NCI-H345 treated with DMSO at 0.1 percent for 48 hours (cell line): ENCODE data around the gene NRROS.
"Not testable (repeated sequence)": the region's sequence is repeated elsewhere in the genome, so short reads cannot be mapped to it uniquely, and the experiment has no call there.

Experiments used
- DNase-seq: peaks from one replicate; lab custom pipeline; 2025; ENCODE audit not compliant: unreplicated experiment; lab: John Stamatoyannopoulos, UW

NRROS gene

DNA sequence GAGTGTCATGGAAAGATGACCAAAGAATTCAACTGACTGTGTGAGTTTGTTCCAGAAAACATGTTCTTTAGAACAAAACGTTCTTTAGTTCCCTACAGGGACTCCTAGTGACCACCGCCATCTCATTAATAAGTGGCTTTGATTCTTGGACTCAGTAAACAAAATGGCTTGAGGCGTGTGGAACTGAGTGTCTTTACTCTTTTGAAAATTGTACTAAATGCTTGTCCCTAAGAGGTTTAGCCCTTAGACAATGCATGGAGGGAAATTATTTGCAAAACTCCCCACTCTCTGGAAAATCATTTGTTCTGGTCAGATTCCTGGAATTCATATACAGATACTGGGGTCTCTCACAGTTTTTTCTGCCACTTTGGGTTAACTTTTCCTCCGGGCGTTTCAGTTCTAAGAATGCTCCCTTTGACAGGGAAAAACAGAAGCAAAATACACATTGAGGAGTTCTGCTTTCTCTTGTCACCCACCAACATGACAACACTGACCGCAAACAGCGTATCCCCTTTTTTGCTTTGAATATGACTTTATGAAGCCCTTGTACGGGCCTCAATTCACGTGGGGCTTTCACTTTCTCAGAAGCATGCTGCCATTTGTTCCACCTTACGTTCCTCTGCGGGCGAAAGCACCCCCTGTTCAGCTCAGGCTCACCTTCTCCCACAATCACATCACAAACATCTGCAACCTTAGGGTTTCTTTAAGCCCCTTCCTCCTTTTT, 15.3 kb upstream of the NRROS start:
- no peak for DNase-seq

DNA sequence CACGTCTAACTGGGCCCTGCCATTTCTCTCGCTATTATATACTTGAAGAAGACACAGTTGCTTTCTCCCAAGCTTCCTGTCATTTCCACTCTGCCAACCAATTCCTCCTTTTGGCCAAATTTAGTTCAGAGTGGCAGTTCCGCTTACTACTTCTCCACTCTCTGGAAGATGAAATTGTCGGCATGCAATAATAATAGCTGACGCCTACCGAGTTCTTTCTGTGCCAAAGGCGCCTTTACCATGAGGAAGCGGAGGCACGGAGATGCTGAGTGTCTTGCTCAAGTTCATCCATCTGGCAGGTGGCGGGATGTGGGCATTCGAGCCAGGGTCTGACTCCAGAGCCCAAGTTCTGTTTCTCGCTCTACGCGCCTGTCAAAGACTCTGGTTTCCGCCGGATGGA, 14.6 kb upstream of the NRROS start:
- DNase-seq, result no peak

DNA sequence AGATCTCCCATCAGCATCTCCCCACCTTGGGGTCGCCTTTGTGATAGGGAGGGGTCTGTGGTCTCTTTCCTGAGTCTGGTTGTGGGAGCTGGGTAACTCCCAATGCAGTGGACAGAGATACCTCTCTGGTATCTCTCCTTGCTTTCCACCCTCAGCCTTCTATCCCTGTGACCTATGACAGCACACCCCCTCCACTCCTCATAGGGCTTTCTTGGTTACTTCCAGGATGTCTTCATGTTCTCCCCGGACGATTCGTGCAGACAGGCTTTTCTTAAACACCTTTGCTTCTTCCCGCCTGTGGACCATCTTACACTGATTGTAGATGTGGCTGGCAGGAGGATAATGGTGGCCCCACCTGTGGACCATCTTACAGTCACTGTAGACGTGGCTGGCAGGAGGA, 14.2 kb upstream of the NRROS start:
- DNase-seq, result no peak

DNA sequence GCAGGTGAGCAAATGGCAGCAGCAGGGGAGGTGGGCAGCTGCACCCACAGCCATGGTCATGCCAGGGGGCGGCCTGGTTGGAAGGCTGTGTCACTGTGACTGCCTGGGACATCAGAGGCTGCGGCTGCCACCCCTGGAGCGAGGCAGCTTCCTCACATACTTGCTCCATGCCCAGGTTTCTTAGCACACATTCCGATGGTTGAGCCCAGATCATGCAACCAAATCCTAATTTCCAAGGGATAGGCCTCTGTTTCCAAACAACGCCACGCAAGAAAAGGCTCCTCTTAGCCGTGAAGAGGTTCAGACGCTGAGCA, 11.6 kb upstream of the NRROS start:
- no peak for DNase-seq

DNA sequence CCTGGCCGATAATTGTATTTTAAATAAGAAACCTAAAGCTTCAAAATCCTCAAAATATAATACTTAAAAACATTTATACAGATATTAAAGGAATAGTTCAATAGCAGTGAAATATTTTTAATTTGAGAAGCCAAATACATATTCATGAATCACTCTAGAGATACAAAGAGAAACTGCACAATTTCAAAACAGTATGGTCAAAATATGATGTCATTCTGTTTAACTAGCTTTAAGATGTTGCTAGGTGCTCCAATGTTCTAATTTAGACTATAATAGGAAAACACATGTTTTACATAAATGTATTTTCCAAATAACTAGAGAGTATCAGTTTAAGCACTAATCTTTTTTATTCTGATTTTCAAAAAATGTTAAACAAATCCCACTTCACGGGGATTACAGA, 10.3 kb upstream of the NRROS start:
- DNase-seq, result no peak

DNA sequence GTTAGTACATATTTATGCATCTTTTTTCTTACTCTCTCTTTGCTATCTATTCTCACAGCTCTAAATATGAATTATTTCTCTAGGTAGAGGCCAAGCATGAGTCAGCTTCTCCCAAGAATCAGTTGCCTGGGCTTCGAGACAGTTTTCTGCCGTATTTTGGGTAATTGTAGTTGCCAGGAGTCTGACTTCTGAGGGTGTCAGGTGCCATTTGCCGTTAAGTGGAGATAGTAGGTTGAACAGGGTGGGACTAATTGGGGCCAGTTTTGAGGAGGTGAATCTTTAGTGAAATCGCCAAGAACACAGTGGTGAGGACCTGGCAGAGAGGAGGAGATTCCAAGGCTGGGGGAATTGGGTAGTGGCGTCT, 7.8 kb upstream of the NRROS start:
- DNase-seq, result no peak

DNA sequence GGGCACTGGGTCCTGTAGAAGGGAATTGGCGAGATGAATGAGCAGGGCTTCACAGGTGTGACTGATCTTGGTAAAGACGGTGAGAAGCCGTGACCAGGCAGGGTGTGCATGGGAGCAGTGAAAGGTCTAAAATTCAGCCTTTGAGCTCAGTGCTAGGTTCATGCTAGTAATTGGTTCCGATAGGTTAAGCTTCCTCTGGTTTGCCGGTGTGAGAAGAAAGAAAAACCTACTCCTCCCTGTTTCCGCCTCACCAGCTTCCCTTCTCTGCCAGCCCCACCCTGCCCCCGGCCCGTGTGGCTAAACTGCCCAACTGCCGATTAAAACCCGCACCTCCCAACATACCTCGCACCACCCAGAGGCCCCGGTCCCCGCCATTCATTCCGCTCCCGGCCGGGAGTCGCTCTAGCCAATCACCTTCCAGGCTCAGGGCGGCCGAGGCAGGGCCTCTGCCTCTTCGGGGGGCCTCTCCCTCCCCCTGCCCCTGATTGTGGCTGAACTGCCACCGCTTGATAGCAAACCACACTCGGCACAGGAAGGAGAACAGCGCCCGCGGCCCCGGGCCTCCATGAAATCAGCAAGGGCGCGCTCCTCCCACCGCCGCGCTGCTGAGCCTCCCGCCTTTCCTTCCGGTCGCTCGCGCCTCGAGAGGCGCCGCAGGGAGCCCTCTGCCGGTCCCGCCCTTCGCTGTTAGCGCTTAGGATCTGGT, 7.3 kb upstream of the NRROS start:
- peak; percentile 80 for DNase-seq

DNA sequence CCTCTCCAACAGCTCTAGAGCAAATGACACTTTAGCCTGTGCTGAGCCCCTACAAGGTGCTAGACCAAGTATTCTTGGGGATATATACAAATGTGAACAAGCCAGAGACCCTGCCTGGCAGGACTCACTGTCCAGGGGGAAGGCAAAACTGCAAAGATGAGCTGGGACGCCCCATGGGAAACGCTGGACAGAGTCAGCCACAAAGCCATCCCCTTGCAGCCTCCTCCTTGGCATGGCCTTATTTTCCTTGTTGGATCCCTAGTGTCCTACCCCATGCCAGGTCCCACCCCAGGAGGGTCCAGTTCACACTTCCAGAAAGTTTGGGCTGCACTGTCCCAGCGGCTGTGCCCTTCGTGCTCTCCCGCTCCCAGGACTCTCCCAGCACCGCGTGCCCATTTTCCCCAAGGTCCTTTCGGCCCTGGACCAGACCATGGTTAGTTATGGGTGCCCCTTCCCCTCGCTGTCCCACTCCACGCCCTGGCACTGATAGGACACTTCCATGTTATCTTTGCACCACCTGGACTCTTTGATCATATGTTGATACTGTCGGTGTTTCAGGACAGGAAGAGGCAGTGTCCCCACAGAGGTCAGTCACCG, 5.8 kb upstream of the NRROS start:
- DNase-seq, result no peak

DNA sequence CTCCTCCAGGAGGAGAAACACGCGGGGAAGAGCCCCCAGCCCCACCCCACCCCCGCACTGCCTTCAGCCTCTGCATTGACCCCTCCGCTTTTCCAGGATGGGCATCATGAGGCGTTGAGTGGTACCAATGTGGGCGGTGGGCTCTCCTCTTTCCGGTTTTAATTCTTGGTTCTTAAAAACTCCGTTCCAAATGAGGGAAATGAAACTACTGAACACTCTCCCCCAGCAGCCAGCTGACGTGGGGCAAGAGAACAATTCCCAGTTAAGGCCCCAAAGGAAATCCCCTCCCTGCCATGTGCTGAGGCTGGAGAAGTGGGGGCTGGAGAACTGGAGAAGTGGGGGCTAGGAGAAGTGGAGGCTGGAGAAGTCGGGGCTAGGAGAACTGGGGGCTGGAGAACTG, 5.3 kb upstream of the NRROS start:
- no peak for DNase-seq

DNA sequence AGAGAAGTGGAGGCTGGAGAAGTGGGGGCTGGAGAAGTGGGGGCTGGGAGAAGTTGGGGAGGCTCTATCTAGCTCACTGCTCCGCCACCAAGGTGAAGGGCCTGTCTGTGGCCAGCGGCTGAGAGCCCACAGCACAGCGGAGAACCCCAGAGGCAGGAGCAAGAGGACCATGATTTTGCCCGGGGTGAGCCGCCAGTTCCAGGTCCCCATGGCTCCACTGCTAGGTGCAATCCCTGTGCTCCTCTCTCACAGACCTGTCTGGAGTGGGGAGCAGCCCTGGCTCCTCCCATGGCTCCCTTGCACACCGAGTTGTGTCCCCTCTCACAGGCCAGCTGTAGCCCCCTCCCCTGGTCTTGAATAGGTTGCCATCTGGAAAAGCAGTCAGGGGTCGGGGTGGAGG, 4.7 kb upstream of the NRROS start:
- DNase-seq, result no peak

DNA sequence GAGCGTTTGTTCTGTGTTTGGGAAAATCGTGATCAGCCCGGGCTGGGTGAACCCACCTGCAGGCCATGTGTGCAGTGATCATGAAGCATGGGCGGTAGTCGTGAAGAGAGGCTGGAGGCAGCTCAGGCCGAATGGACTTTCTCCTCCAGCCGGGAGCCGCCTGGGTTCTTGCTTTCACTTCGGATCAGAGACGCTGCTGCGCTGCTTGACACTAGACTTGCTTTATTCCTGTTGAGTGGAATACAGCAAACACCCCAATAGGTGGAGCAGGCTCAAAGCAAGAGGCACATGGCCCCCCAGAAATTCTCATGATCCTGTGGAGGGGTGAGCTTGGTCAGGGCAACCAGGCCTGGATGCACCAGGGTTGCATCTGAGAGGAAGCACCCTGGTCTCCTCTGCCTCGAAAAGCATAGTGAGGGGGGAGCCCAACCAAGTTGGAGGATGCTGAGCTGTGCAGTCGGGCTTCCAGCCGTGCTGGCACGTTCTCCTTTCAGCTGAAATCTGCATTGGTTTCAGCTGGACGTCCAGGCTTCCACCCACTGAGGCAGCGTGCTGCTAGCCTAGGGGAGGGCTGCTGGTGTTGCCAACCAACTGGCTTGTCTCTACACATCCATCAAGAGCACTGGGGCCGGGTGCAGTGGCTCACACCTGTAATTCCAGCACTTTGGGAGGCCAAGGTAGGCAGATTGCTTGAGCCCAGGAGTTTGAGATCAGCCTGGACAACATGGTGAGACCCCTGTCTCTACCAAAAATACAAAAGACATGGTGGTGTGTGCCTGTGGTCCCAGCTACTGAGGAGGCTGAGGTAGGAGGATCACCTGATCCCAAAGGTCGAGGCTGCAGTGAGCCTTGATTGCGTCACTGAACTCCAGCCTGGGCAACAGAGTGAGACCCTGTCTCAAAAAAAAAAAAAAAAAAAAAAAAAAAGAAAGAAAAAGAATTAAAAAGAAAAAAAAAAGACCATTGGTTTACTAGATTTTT, 2.8 kb upstream of the NRROS start:
- no peak for DNase-seq

DNA sequence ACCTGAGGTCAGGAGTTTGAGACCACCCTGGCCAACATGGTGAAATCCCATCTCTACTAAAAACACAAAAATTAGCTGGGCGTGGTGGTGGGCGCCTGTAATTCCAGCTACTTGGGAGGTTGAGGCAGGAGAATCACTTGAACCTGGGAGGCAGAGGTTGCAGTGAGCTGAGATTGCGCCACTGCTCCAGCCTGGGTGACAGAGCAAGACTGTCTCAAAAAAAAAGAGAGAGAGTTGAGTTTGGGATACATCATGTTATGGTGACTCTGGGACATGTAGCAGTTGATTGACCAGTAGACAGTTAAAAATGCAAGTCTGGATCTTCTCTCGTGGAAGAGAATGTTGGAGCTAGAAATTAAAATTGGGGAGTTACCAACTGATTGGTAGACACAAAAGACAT, 1.6 kb upstream of the NRROS start:
- DNase-seq, result not testable (repeated sequence)

DNA sequence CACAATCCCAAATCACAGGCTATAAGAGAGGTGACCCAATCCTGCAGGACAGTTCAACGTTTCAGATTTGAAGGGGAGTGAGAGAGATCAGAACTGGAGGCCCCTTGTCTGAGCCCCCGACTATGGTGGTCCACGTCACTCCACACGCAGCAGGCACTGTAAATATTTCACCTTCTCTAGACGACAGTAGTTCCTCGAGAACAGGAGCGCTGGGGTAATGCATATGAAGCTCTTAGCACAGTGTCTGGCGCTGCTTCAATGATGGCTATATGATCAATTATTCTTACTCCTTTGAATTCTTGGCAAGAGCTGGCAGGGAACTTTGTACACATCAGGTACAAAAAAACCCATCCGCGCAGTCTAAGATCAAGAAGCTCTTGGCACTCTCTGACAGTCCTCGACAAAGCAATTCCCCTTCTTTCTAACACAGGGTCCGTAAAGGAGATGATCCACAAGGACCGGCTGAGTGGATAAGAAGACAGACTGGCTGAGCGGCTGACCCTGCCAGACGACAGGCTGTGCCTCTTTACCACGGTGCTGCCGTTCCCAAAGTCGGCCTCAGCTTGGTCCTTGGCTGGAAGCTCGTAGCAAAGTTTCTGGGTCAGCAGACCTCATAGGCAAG, 522 bp upstream of the NRROS start:
- no peak for DNase-seq

DNA sequence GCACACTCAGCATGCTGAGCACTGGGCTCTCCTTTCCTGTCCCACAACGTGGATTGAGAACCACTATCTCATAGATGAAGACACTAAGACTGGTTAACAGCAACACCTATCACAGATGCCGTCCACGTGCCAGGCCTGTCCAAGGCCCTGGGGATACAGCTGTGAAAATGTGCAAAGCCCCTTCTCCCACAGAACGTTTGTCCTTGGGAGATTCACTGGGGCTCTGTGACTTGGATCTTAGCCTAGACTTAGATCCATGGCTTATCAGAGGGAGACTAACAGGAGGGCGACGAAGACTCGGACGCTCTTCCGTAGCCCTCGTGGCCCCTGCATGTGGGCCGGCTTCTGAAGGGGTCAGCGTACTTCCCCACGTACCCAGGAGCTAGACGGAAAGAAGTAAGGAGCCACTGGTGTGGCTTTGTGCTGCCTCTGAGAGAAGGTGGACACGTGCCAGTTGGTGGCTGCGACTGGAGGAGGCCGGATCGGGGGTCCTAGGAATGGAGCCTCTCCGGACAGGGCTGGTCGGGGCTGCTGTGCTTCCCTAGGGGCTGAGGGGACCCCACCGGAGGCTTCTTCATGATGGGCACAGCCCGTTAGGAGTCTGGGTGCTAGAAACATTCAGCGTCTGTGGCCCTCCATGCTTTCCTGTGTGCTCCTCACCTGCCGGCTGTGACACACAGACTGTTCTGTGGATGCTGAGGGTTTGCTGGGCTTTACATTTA, 964 bp downstream of the NRROS start:
- no peak for DNase-seq

DNA sequence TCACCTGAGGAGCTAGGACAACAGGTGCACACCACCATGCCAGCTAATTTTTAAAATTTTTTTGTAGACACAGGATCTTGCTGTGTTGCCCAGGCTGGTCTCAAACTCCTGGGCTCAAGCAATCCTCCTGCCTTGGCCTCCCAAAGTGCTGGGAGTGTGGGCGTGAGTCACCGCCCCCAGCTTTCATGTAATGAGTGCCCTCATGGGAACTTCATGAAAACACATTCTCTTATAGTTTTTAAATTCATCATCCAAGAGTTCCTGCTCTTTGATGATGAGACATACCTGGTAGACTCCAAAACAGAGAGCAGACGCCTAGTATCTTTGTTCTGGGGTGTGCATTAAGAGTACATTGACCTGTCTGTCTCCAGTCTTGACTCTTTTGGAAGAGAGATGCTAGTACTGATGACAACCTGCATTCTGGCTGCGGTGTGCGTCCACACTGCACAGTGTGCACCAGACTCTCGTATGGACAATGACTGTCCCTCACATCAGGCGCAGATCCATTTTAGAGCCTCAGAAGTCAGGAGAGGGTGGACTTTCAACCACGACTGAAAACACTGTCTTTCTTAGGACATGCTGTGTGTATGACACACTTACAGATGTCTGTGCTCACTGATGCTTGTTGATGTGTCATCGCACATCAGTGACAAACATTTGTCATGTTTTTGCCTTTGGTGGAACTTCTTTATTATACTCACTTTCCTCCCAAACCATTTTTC, 2.0 kb downstream of the NRROS start:
- no peak for DNase-seq

DNA sequence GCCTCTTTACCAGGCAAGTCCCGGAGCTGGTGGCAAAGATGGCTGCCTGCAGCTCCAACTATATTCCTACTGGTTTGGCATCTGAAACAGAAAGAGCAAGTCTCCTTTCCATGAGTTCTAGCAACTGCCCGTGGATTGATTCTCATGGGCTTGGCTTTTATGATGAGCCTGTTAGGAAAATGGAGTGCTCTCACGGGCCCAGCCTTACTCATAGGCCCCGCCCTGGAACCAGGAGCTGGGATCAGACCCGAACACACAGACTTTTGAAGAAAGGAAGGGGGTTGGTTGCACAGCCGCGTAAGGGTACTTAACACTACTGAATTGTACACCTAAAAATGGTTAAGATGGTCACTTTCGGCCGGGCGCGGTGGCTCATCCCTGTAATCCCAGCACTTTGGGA, 2.9 kb downstream of the NRROS start:
- DNase-seq, result no peak

DNA sequence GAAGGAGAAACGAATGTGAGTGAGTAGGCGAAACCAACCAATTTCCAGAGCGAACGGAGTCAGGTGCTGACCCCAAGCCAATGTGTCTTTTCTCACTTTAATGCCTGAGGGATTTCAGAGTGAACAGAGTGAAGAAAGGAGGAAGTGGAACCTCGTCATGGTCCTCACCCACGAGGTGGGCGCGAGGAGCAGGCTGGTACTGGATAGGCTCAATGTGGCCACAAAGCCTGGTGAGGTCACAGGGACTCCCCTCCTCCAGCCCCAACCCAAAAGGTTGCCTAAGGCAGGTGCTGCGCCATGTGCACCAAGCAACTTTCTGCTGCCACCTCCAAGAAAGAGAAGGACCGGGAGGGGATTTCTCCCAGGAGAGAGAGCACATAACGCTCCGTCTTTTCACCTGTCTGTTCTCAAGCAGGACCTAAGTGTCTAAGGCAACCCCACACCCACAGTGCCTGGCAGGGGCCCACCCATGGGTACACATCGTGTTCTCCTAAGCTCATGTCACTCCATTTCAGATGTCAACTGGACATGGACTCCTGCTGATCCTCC, 3.8 kb downstream of the NRROS start:
- no peak for DNase-seq

DNA sequence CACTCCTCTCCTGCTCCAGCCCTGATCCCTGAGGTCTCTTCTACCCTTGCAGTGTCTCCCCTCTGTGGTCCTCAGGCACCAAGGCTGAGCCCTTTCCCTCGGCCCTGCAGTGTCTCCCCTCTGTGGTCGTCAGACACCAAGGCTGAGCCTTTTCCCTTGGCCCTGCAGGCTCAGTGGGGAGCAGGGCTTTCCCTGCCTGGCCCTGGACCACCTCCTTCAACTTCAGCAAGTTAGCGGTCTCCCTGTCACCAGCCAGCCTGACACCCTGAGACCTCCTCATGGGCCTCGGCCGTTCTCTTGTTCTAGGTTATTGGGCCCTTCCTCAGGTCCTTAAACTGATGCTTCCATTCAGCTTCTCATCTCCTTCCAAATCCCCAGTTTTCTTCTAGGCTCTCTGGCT, 4.3 kb downstream of the NRROS start:
- DNase-seq, result no peak

DNA sequence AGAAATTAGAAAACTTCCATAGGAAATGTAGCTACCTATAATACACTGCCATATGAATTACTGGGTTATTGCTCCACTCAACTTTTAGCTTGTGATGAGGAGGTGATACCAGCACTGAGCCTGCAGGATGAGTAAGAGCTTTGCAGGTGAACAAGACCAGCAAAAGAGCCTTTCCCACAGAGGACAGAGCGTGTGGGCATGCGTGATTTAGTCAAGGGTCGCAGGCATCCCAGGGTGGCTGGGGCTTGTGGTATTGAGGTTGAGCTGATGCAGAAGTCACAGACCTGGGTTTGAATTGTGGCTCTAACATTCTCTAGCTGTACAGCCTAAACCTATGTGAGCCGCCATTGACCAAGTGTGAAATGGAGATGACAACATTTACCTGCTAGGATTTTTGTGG, 5.6 kb downstream of the NRROS start:
- no peak for DNase-seq
